ENCODE data around the gene NFKB1. TPM values are rescaled to one million over a fixed set of nuclear protein-coding genes. Genes with fewer than 3 reads are reported as not detected.

NFKB1 gene
- total RNA-seq, 1 experiment from 2014 or later, result 24.7 TPM

GRCh38 chr4:102518703-102519131 lies 17.6 kb downstream of the NFKB1 start:
- H3K27me3 ChIP-seq, result no peaks in the 10 kb centered on the region
- DNase-seq, result no peak
- no peaks in the 10 kb centered on the region for H3K36me3 ChIP-seq
- no peaks in the 10 kb centered on the region for H3K9me3 ChIP-seq
- H3K4me3 ChIP-seq, result no peak overlapping the region

DNA sequence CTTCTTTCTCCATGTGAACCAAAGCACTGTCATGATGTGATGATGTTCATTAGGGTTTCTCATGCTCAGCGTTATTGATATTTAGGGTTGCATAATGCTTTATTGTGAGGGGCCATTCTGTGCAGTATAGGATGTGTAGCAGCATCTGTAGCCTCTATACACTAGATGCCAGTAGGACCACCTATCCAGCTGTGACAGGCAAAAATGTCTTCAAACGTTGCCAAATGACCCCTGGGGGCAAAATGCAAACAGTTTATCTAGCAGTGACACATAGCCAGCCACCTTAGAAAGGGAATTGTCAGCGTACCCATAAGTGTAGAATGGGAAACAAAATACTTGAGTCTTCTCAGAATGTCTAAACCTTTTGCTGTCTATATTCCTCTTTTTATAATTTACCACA lies 18.8 kb downstream of the NFKB1 start:
- no peak for DNase-seq
- no peaks in the 10 kb centered on the region for H3K27me3 ChIP-seq
- H3K9me3 ChIP-seq, result no peaks in the 10 kb centered on the region
- H3K36me3 ChIP-seq, result no peaks in the 10 kb centered on the region; the same call in 1 of the 2 replicates
- no peak overlapping the region for H3K4me3 ChIP-seq

GRCh38 chr4:102521570-102521969 lies 20.4 kb downstream of the NFKB1 start:
- DNase-seq, result no peak
- Histone ChIP-seq H3K9me3 (no peaks in the 10 kb centered on the region), H3K27me3 (no peaks in the 10 kb centered on the region), H3K36me3 (no peaks in the 10 kb centered on the region; the same call in 1 of the 2 replicates), H3K4me3 (no peak overlapping the region)

- Histone ChIP-seq H3K36me3 (no peaks in the 10 kb centered on the region; the same call in 1 of the 2 replicates), H3K27me3 (no peaks in the 10 kb centered on the region), H3K9me3 (no peaks in the 10 kb centered on the region), H3K4me3 (no peak overlapping the region)
- no peak for DNase-seq
Observed at GRCh38 chr4:102522031-102522440, 20.9 kb downstream of the NFKB1 start.

DNA sequence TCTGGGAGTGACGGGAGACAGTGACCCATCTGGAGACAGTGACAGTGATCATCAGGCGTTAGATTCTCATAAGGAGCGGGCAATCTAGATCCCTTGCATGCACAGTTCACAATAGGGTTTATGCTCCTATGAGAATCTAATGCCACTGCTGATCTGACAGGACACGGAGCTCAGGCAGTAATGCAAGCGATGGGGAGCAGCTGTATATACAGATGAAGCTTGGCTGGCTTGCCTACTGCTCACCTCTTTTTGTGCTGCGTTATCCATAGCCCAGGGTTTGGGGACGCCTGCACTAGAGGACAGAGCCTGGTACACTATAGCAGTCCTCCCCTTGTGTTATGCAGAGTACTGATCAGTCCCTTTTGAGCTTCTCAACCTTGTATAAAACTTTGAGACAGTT lies 23.5 kb downstream of the NFKB1 start:
- H3K9me3 ChIP-seq, result no peaks in the 10 kb centered on the region
- H3K36me3 ChIP-seq, result no peaks in the 10 kb centered on the region; the same call in 1 of the 2 replicates
- no peaks in the 10 kb centered on the region for H3K27me3 ChIP-seq
- no peak overlapping the region for H3K4me3 ChIP-seq
- DNase-seq, result no peak

DNA sequence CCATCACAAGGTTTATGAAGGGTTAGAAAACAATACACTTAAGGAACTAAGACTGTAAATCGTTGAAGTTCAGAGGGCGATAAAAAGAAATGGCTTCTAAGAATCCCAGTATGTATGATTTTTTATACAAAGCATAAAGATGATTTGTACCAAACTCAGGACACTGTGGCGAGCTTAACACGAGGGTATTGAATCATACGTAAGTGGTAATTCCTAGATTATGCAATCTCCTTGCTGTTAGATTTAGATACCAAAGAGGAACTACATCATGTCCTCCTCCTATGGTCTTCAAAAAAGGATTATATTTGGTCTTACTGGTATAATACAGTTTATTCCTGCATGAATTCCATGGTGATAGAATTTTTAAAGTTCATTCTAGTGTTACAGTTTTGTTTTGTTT lies 23.9 kb downstream of the NFKB1 start:
- DNase-seq, result no peak
- Histone ChIP-seq H3K27me3 (no peaks in the 10 kb centered on the region), H3K4me3 (no peak overlapping the region), H3K36me3 (no peaks in the 10 kb centered on the region; the same call in none of the 2 replicates), H3K9me3 (no peaks in the 10 kb centered on the region)

DNA sequence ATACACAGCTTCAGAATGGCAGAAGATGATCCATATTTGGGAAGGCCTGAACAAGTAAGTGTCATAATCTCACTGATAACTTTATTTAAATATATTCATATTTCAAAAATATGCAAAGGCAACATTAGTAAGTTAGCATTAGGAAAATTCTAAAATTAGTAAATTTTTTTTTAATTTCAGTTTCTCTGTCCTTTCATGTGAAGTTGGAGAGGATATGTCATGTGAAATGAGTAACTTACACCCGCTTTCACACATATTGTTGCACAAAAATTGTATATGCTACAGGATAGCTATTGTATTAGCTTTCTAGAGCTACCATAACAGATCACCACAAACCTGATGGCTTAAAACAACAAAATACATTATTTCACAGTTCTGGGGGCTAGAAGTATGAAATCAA lies 24.3 kb downstream of the NFKB1 start:
- DNase-seq, result no peak
- H3K4me3 ChIP-seq, result no peak overlapping the region
- no peaks in the 10 kb centered on the region for H3K27me3 ChIP-seq
- H3K9me3 ChIP-seq, result no peaks in the 10 kb centered on the region
- no peaks in the 10 kb centered on the region; the same call in none of the 2 replicates for H3K36me3 ChIP-seq

DNA sequence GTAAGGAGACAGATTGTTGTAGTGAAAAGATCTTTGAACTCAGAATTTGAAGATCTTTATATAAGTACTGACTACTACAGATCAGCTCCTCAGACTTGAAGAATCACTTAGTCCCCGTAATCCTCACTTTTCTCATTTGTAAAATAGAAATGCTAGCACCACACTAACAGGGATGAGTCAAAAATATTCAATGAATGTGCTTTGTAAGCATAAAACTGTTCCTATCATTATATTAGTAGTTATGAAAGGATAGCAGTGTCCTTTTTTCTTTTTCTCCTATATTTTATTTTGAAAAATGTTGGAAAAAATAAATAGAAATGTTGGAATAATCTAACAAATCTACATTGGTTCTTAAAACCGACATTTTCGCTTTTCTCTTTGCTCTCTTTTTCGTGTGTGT lies 25.4 kb downstream of the NFKB1 start:
- Histone ChIP-seq H3K9me3 (no peaks in the 10 kb centered on the region), H3K4me3 (no peak overlapping the region), H3K36me3 (no peaks in the 10 kb centered on the region; the same call in none of the 2 replicates), H3K27me3 (no peaks in the 10 kb centered on the region)
- DNase-seq, result no peak

GRCh38 chr4:102527695-102528283 lies 26.6 kb downstream of the NFKB1 start:
- Histone ChIP-seq H3K9me3 (no peaks in the 10 kb centered on the region), H3K27me3 (no peaks in the 10 kb centered on the region), H3K36me3 (peaks cover 3% of the 10 kb centered on the region), H3K4me3 (no peak overlapping the region)
- DNase-seq, result no peak

- H3K9me3 ChIP-seq, result no peaks in the 10 kb centered on the region
- H3K4me3 ChIP-seq, result no peak overlapping the region
- H3K36me3 ChIP-seq, result peaks cover 3% of the 10 kb centered on the region
- no peaks in the 10 kb centered on the region for H3K27me3 ChIP-seq
- no peak for DNase-seq
Observed at GRCh38 chr4:102529977-102530376, 28.8 kb downstream of the NFKB1 start.

DNA sequence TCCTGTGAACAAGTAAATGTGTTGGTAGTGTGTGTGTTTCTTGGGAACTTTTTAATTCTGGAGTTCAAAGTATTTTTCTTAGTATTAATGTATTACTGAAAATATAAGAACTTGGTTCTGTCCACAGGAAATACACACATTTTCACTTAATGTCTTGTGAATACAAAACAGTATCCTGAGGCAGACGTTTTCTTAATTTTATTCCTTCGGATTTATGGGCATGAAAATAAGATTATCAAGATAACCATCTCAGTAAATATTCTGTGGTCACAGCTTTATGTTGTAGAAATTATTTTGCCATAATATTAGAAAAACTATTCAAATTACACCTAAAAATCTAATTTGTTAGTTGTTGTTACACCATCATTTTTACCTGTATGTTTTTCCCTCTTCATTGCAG lies 29.8 kb downstream of the NFKB1 start:
- no peak for DNase-seq
- Histone ChIP-seq H3K4me3 (no peak overlapping the region), H3K9me3 (no peaks in the 10 kb centered on the region), H3K36me3 (peaks cover 3% of the 10 kb centered on the region; the same call in 1 of the 2 replicates), H3K27me3 (no peaks in the 10 kb centered on the region)

DNA sequence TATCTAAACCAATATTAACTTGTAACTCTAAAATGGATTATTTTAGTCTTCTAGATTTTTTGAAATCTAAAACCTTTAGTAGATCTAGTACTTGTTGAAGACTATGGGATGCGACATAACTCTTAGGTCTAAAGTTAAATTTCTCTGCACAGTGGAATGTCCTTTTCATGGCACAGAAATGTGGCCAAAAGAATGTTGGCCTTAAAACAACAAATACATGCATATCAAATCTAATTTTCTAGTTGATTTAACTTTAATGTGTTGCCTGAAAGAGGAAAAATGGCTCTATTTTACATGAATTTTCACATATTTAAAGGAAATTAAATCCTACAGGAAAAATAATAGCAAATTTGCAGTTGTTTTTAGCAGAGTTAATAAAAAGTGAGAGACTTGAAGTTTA lies 30.3 kb downstream of the NFKB1 start:
- H3K27me3 ChIP-seq, result no peaks in the 10 kb centered on the region
- no peaks in the 10 kb centered on the region for H3K9me3 ChIP-seq
- H3K36me3 ChIP-seq, result peaks cover 3% of the 10 kb centered on the region; the same call in 1 of the 2 replicates
- DNase-seq, result no peak
- no peak overlapping the region for H3K4me3 ChIP-seq

- Histone ChIP-seq H3K36me3 (peaks cover 3% of the 10 kb centered on the region; the same call in 1 of the 2 replicates), H3K9me3 (no peaks in the 10 kb centered on the region), H3K27me3 (no peaks in the 10 kb centered on the region), H3K4me3 (no peak overlapping the region)
- DNase-seq, result no peak
Observed at GRCh38 chr4:102533348-102533747, 32.2 kb downstream of the NFKB1 start.

DNA sequence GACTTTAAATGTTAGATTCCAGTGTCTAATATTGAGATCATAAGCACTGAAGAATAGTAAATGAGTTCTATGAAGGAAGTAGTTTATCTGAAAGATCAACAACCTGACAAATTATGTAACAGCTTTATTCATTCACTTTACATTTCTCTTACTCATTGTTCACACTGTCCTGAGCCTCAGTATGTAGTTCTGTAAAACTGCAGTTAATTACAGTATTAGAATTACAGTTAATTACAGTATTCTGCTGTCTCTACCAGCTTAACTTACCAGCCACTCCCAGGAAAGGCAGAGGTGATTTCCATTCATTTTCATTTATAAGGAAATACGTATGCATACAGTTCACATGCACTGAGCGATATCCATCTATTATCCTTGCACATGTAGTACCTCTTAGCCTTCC lies 32.7 kb downstream of the NFKB1 start:
- no peaks in the 10 kb centered on the region for H3K27me3 ChIP-seq
- no peak overlapping the region for H3K4me3 ChIP-seq
- no peak for DNase-seq
- peaks cover 3% of the 10 kb centered on the region; the same call in 1 of the 2 replicates for H3K36me3 ChIP-seq
- H3K9me3 ChIP-seq, result no peaks in the 10 kb centered on the region

- Histone ChIP-seq H3K9me3 (no peaks in the 10 kb centered on the region), H3K36me3 (peaks cover 3% of the 10 kb centered on the region; the same call in 1 of the 2 replicates), H3K4me3 (no peak overlapping the region), H3K27me3 (no peaks in the 10 kb centered on the region)
- no peak for DNase-seq
Observed at GRCh38 chr4:102534845-102535244, 33.7 kb downstream of the NFKB1 start.

DNA sequence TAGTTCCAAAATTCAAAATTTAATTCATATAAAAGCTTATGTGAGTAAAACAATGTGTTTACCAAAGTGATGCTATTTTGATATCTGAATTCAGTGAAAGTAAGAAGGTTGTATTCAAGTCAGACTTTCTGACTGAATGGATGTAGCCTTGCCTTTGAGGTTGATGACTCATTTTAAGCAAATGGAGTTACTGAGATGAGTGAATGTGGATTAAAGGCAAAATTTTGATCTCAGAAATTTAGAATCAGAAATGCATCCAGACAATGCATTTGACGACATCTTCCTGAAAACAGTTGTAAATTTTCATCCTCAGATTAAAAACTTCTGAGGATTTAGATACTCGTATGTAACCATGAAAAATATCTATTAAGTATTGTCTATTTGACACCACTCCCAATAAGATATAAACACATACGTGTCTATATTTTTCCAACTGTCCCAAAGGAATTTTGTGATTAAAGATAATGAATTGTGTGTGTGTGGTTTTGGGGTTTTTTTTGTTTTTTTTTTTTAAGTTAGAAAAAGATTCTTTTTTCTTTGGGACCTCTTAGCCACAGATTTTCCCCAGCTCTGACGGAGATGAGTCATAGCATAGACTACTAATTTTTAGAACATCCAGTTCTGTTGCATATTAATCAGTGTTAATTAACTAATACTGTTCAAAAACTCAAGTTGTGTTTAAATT lies 34.4 kb downstream of the NFKB1 start:
- no peaks in the 10 kb centered on the region for H3K27me3 ChIP-seq
- H3K36me3 ChIP-seq, result peaks cover 3% of the 10 kb centered on the region; the same call in 1 of the 2 replicates
- no peaks in the 10 kb centered on the region for H3K9me3 ChIP-seq
- no peak for DNase-seq
- no peak overlapping the region for H3K4me3 ChIP-seq

DNA sequence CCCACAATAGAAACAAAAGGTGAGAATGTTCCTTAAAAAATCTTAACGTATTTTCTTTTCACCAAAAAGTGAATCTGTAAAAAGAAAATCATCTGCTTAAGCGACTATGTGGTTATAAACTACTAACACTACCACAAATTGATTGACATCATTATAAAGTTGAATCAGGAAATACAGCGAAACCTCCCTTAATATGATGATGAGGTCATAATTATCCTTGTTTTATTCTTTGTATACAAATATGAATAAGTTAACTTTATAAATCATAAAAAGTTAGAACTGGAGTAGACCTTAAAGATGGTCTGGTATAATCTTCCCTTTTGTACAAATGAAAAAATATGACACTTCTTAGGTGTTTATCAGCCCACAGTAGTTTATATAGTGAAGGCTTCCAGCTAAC lies 35.6 kb downstream of the NFKB1 start:
- no peaks in the 10 kb centered on the region for H3K27me3 ChIP-seq
- H3K4me3 ChIP-seq, result no peak overlapping the region
- no peaks in the 10 kb centered on the region for H3K9me3 ChIP-seq
- H3K36me3 ChIP-seq, result peaks cover 3% of the 10 kb centered on the region; the same call in 1 of the 2 replicates
- DNase-seq, result no peak

DNA sequence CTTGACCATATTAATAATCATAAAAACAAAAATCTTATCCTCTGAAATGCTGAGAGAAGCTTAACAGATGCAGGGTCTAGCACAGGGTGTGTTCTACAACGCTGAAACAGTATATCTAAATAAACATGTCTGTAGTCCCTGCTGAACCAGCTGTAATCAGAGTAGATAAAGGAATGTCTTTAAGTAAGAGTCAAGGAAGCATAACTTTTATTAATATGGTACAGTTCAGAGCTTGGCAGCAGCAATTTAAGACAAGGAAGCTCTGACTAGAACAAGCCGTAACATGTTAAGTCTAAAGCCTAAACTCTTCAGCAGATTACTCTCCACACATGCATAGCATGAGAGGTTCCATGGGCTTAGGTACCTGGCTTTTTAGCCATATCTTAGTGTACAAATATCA lies 36.1 kb downstream of the NFKB1 start:
- H3K4me3 ChIP-seq, result no peak overlapping the region
- no peaks in the 10 kb centered on the region for H3K9me3 ChIP-seq
- DNase-seq, result no peak
- H3K27me3 ChIP-seq, result no peaks in the 10 kb centered on the region
- H3K36me3 ChIP-seq, result peaks cover 3% of the 10 kb centered on the region; the same call in 1 of the 2 replicates
